ENCODE data around the gene VEPH1. TPM values are rescaled to one million over a fixed set of nuclear protein-coding genes. Genes with fewer than 3 reads are reported as not detected.

VEPH1 gene
- polyA plus RNA-seq, 1 of the 3 experiments (the other 2 are of a cell fraction), result 6.0 TPM

GRCh38 chr3:157514371-157514895 lies 11.2 kb upstream of the VEPH1 start:
- H4K20me1 ChIP-seq (ENCODE audit: insufficient read depth), result no peaks in the 10 kb centered on the region
- no peaks in the 10 kb centered on the region for H3K4me1 ChIP-seq (ENCODE audit: control insufficient read depth in 1 of 2, insufficient read depth in 2 of 2, low read depth in 1 of 2, low read length in 1 of 2)
- H3K36me3 ChIP-seq (replicated peaks in 1 of 2; ENCODE audit: control insufficient read depth in 1 of 2, insufficient read depth in 2 of 2, low read length in 1 of 2), result peaks cover 0 to 3% of the 10 kb centered on the region in 2 experiments
- H3K9me2 ChIP-seq, result no peaks in the 10 kb centered on the region
- no peak overlapping the region for H2AFZ ChIP-seq (ENCODE audit: low read depth)
- no peaks in the 10 kb centered on the region for H3K27me3 ChIP-seq (ENCODE audit: insufficient read depth)
- peaks cover 5% of the 10 kb centered on the region for H3K79me2 ChIP-seq (ENCODE audit: insufficient read depth)
- DNase-seq, result no peak
- TF ChIP-seq RFX5 (IDR thresholded peaks at IDR 0.05; ENCODE audit: low read length), result no peak
- no peak for TF ChIP-seq SMC3 (IDR thresholded peaks at IDR 0.05; ENCODE audit: low read depth, low read length)
- TF ChIP-seq REST (IDR thresholded peaks at IDR 0.05; ENCODE audit: low read depth, low read length), result no peak
- ChIA-PET POLR2A (no interaction called here), CTCF (interaction anchor here (1.4 kb wide), 1 partner anchor 18 kb away, joined by 4 read pairs; no protein-coding TSS in a partner anchor)
- no peaks in the 10 kb centered on the region for H3F3A ChIP-seq (replicated peaks; ENCODE audit: insufficient read depth)
- H3K9me3 ChIP-seq, result no peaks in the 10 kb centered on the region; the same call in 1 of the 2 replicates
- no peak overlapping the region for H3K4me2 ChIP-seq
- no peak overlapping the region for H3K4me3 ChIP-seq (ENCODE audit: low read depth in 2 of 2, low read length in 1 of 2)
- 87% methylated on average over 4 of the region's 4 CpGs for WGBS (ENCODE audit: low lambda C conversion rate)
- no peak overlapping the region for H3K9ac ChIP-seq
- H3K27ac ChIP-seq (ENCODE audit: low read depth in 2 of 2, low read length in 1 of 2), result no peak overlapping the region

GRCh38 chr3:157513585-157513984 lies 10.4 kb upstream of the VEPH1 start:
- no peak overlapping the region for H3K4me3 ChIP-seq (ENCODE audit: low read depth in 2 of 2, low read length in 1 of 2)
- POLR2A ChIA-PET, result no interaction called here
- H3K9me3 ChIP-seq, result no peaks in the 10 kb centered on the region; the same call in 1 of the 2 replicates
- H3K4me1 ChIP-seq (ENCODE audit: control insufficient read depth in 1 of 2, insufficient read depth in 2 of 2, low read depth in 1 of 2, low read length in 1 of 2), result no peaks in the 10 kb centered on the region
- H3K9ac ChIP-seq, result no peak overlapping the region
- H3K4me2 ChIP-seq, result no peak overlapping the region
- WGBS (ENCODE audit: low lambda C conversion rate), result 93% methylated on average over 1 of the region's 1 CpG
- DNase-seq, result no peak
- no peaks in the 10 kb centered on the region for H3K27me3 ChIP-seq (ENCODE audit: insufficient read depth)
- no peak overlapping the region for H3K27ac ChIP-seq (ENCODE audit: low read depth in 2 of 2, low read length in 1 of 2)
- H4K20me1 ChIP-seq (ENCODE audit: insufficient read depth), result no peaks in the 10 kb centered on the region
- H3F3A ChIP-seq (replicated peaks; ENCODE audit: insufficient read depth), result no peaks in the 10 kb centered on the region
- H3K79me2 ChIP-seq (ENCODE audit: insufficient read depth), result peaks cover 5% of the 10 kb centered on the region; the same call in 1 of the 2 replicates
- TF ChIP-seq FOSL2 (IDR thresholded peaks at IDR 0.05; ENCODE audit: borderline replicate concordance, low read depth), result no peak
- no peak for TF ChIP-seq POLR2AphosphoS5 (IDR thresholded peaks at IDR 0.05; ENCODE audit: low read depth, low read length)
- no peak for TF ChIP-seq EZH2phosphoT487 (IDR thresholded peaks at IDR 0.05; ENCODE audit: borderline replicate concordance, low read depth)
- TF ChIP-seq CTCF (IDR thresholded peaks at IDR 0.05), result no peak
- no peak for TF ChIP-seq USF1 (IDR thresholded peaks at IDR 0.05; ENCODE audit: borderline replicate concordance, low read depth)
- no peak for TF ChIP-seq TEAD4 (IDR thresholded peaks at IDR 0.05; ENCODE audit: borderline replicate concordance, insufficient read depth)
- TF ChIP-seq TAF1 (IDR thresholded peaks at IDR 0.05; ENCODE audit: borderline replicate concordance, low read depth, low read length), result no peak
- TF ChIP-seq SIN3A (IDR thresholded peaks at IDR 0.05; ENCODE audit: borderline replicate concordance, low read depth, low read length), result no peak
- TF ChIP-seq MAX (IDR thresholded peaks at IDR 0.05; ENCODE audit: low read depth), result no peak
- TF ChIP-seq FOXM1 (IDR thresholded peaks at IDR 0.05; ENCODE audit: low read depth), result no peak
- no peak for TF ChIP-seq GATA2 (CRISPR knock-in tag; IDR thresholded peaks at IDR 0.05)
- no peak for TF ChIP-seq PBX3 (IDR thresholded peaks at IDR 0.05)
- TF ChIP-seq YY1 (IDR thresholded peaks at IDR 0.05; ENCODE audit: low read depth), result no peak
- TF ChIP-seq NRF1 (IDR thresholded peaks at IDR 0.05; ENCODE audit: low read depth, low read length), result no peak
- TF ChIP-seq TCF12 (IDR thresholded peaks at IDR 0.05), result no peak
- no peak for TF ChIP-seq EP300 (IDR thresholded peaks at IDR 0.05; ENCODE audit: borderline replicate concordance in 1 of 2, low read depth in 1 of 2, low read length in 1 of 2)
- TF ChIP-seq RXRA (IDR thresholded peaks at IDR 0.05; ENCODE audit: borderline replicate concordance, low read depth), result no peak
- H3K36me3 ChIP-seq (replicated peaks in 1 of 2; ENCODE audit: control insufficient read depth in 1 of 2, insufficient read depth in 2 of 2, low read length in 1 of 2), result no peaks in the 10 kb centered on the region
- no peaks in the 10 kb centered on the region for H3K9me2 ChIP-seq
- CTCF ChIA-PET, result interaction anchor here (1.4 kb wide), 1 partner anchor 19 kb away, joined by 4 read pairs; no protein-coding TSS in a partner anchor
- no peak overlapping the region for H2AFZ ChIP-seq (ENCODE audit: low read depth)

Measured in SK-N-SH (cell line).